ENCODE results near the gene RPA4. TPM values are rescaled to one million over a fixed set of nuclear protein-coding genes. Genes with fewer than 3 reads are reported as not detected.

RPA4 gene
- polyA plus RNA-seq, 1 donor (not counting 4 experiments of a cell fraction or from before 2014, with no cell fraction given) = 0.30 TPM

GRCh38 chrX:96861218-96861617, 22.5 kb upstream of the RPA4 start:
- H2AFZ ChIP-seq (ENCODE audit: control insufficient read depth, low read length) = no peak overlapping the region
- H3K4me3 ChIP-seq (ENCODE audit: control insufficient read depth in 2 of 3, extremely low read depth in 1 of 3, insufficient read depth in 2 of 3, low read depth in 1 of 3, low read length in 3 of 3) = no peak overlapping the region
- DNase-seq (ENCODE audit: low read depth, low spot score) (no peak), FAIRE-seq (no peak)
- dilution Hi-C loops (cut with MboI; ENCODE audit: extremely low pct_ligation_motif_present, low sequenced_read_pairs) = no loop called here
- H3K9ac ChIP-seq (ENCODE audit: control insufficient read depth, extremely low read depth, insufficient read depth, low read length) = no peak overlapping the region
- H3K27ac ChIP-seq (ENCODE audit: control insufficient read depth, insufficient read depth, low read length) = no peak overlapping the region
- H3K4me2 ChIP-seq (ENCODE audit: control insufficient read depth, extremely low read depth, insufficient read depth, low read depth, low read length) = no peak overlapping the region
- H4K20me1 ChIP-seq (ENCODE audit: control insufficient read depth, extremely low read depth, insufficient read depth, low read length) = no peaks in the 10 kb centered on the region
- no peaks in the 10 kb centered on the region for H3K4me1 ChIP-seq (ENCODE audit: control insufficient read depth, extremely low read depth, insufficient read depth, low read length)
- no peaks in the 10 kb centered on the region for H3K9me1 ChIP-seq (ENCODE audit: control insufficient read depth, extremely low read depth, insufficient read depth, low read length)
- H3K27me3 ChIP-seq (ENCODE audit: control insufficient read depth, extremely low read depth, insufficient read depth, low read length) = no peaks in the 10 kb centered on the region
- H3K9me3 ChIP-seq (ENCODE audit: control insufficient read depth, low read depth, low read length) = no peaks in the 10 kb centered on the region
- H3K79me2 ChIP-seq (ENCODE audit: control insufficient read depth, insufficient read depth, low read length) = no peaks in the 10 kb centered on the region
- TF ChIP-seq EZH2 (IDR thresholded peaks at IDR 0.05; ENCODE audit: low read length) (no peak), CTCF (optimal IDR thresholded peaks at IDR 0.05 in 1 of 3, IDR thresholded peaks at IDR 0.05 in 1 of 3, conservative IDR thresholded peaks at IDR 0.05 in 1 of 3; ENCODE audit: extremely low read depth in 1 of 3, insufficient read depth in 2 of 3, low read length in 3 of 3) (no peak)
- no peaks in the 10 kb centered on the region for H3K36me3 ChIP-seq (ENCODE audit: control insufficient read depth in 2 of 2, extremely low read depth in 1 of 2, insufficient read depth in 2 of 2, low read length in 2 of 2)

DNA sequence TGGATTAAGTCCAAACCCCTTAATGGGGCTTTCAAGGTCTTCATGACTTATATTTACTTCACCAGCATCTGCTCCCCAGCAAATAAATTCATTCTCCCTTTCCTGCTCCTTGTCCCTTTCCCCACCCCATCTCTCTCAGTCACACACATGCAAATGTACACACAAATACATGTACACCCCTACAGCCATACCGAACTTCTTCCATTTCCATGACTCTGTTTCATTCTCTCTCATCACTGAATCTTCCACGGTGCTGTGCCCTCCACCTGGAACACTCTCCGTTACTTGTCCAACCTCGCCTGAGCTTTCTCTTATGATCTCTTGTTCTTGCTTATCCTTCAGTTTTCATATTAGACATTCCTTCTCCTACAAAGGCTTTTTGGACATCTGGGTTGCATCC, 22.0 kb upstream of the RPA4 start:
- no peak for FAIRE-seq
- no peak for TF ChIP-seq EZH2 (IDR thresholded peaks at IDR 0.05; ENCODE audit: low read length)
- no peak for TF ChIP-seq CTCF (optimal IDR thresholded peaks at IDR 0.05 in 1 of 3, IDR thresholded peaks at IDR 0.05 in 1 of 3, conservative IDR thresholded peaks at IDR 0.05 in 1 of 3; ENCODE audit: extremely low read depth in 1 of 3, insufficient read depth in 2 of 3, low read length in 3 of 3)
- dilution Hi-C loops (cut with MboI; ENCODE audit: extremely low pct_ligation_motif_present, low sequenced_read_pairs) = no loop called here

More for the DNA sequence above, 22.0 kb upstream of the RPA4 start:
- Histone ChIP-seq H3K9me1 (ENCODE audit: control insufficient read depth, extremely low read depth, insufficient read depth, low read length) (no peaks in the 10 kb centered on the region), H4K20me1 (ENCODE audit: control insufficient read depth, extremely low read depth, insufficient read depth, low read length) (no peaks in the 10 kb centered on the region), H2AFZ (ENCODE audit: control insufficient read depth, low read length) (no peak overlapping the region), H3K27ac (ENCODE audit: control insufficient read depth, insufficient read depth, low read length) (no peak overlapping the region), H3K4me3 (ENCODE audit: control insufficient read depth in 2 of 3, extremely low read depth in 1 of 3, insufficient read depth in 2 of 3, low read depth in 1 of 3, low read length in 3 of 3) (no peak overlapping the region), H3K4me1 (ENCODE audit: control insufficient read depth, extremely low read depth, insufficient read depth, low read length) (no peaks in the 10 kb centered on the region), H3K9ac (ENCODE audit: control insufficient read depth, extremely low read depth, insufficient read depth, low read length) (no peak overlapping the region), H3K27me3 (ENCODE audit: control insufficient read depth, extremely low read depth, insufficient read depth, low read length) (no peaks in the 10 kb centered on the region), H3K4me2 (ENCODE audit: control insufficient read depth, extremely low read depth, insufficient read depth, low read depth, low read length) (no peak overlapping the region), H3K79me2 (ENCODE audit: control insufficient read depth, insufficient read depth, low read length) (no peaks in the 10 kb centered on the region), H3K9me3 (ENCODE audit: control insufficient read depth, low read depth, low read length) (no peaks in the 10 kb centered on the region), H3K36me3 (ENCODE audit: control insufficient read depth in 2 of 2, extremely low read depth in 1 of 2, insufficient read depth in 2 of 2, low read length in 2 of 2) (no peaks in the 10 kb centered on the region)
- no peak for DNase-seq (ENCODE audit: low read depth, low spot score)

Data from keratinocyte (primary cell).